VCaP (cell line): ENCODE measurements around the gene PXDC1.

Experiments
- H3K27ac ChIP-seq: fragments of 450-650 bp; 2 replicates; pipeline ENCODE4 v1.5.1; 2017
- TF ChIP-seq, protein P1 (sequence below): fragments of 450-650 bp; conservative IDR thresholded peaks from 2 replicates; pipeline ENCODE4 v1.5.1; 2017; ENCODE audit warnings: mild to moderate bottlenecking, moderate library complexity

PXDC1 gene

DNA sequence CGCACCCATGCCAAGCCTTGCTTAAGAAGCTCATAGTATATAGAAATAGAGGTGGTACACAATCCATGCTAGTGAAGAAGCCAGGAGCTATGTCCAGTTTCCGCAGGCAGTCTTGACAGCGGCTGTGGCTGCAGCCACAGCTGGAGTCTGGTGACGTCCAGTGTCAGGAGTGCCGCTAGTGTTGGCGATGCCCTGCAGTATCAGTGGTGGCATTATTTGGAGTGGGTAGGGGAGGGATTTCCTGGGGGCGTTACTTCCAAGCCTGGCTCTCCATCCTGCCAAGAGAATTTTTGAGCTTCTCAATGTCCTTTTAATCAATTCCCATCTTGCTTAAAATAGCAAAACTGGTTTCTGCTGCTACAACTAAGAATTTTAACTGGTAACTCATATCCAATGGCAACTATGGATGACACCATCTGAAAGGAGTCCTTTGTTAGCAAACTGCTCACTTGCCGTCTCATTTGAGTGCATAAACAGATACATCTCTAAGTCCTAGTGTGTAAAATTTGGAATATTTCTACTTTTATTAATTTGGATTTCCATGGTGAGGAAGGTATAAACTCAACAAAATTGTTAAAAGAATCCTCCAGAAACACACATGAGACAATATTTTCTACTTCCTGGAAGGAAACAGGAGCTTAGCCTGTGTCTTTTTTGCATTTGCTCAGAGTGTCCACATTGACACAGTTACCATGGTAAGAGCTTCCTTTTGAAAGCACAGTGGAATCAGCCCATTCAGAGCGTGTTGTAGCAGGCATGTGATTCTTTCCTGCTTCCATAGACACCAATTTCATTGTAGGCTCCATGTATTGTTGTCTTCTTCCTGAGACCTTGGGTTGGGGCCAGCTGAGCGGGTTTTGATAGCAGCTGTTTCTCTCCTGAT lies 44.6 kb upstream of the PXDC1 start:
- TF ChIP-seq, protein P1, sequence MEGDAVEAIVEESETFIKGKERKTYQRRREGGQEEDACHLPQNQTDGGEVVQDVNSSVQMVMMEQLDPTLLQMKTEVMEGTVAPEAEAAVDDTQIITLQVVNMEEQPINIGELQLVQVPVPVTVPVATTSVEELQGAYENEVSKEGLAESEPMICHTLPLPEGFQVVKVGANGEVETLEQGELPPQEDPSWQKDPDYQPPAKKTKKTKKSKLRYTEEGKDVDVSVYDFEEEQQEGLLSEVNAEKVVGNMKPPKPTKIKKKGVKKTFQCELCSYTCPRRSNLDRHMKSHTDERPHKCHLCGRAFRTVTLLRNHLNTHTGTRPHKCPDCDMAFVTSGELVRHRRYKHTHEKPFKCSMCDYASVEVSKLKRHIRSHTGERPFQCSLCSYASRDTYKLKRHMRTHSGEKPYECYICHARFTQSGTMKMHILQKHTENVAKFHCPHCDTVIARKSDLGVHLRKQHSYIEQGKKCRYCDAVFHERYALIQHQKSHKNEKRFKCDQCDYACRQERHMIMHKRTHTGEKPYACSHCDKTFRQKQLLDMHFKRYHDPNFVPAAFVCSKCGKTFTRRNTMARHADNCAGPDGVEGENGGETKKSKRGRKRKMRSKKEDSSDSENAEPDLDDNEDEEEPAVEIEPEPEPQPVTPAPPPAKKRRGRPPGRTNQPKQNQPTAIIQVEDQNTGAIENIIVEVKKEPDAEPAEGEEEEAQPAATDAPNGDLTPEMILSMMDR, result no peak
- no peak overlapping the region for H3K27ac ChIP-seq

DNA sequence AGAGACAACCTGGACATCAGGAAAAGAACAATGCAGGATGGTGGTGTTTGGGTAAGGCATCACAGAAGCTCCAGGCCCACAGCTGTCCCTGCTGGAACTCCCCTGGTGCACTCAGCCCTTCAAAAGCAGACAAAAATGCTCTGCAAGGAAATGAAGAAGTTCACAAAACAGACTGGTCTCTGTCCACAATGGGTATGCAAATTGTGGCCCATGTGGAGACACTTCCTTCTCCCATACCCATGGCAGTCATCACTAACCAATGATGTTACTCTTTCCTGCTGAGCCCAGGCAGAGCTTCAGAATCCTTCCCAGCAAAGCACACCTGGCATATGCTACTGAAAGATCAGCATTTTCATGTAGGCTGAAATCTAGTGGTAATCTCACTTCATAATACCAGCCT lies 42.6 kb upstream of the PXDC1 start:
- TF ChIP-seq, protein P1, result no peak
- no peak overlapping the region for H3K27ac ChIP-seq

- no peak overlapping the region for H3K27ac ChIP-seq
- TF ChIP-seq, protein P1, result no peak
Observed at GRCh38 chr6:3793545-3793944, 42.0 kb upstream of the PXDC1 start.

DNA sequence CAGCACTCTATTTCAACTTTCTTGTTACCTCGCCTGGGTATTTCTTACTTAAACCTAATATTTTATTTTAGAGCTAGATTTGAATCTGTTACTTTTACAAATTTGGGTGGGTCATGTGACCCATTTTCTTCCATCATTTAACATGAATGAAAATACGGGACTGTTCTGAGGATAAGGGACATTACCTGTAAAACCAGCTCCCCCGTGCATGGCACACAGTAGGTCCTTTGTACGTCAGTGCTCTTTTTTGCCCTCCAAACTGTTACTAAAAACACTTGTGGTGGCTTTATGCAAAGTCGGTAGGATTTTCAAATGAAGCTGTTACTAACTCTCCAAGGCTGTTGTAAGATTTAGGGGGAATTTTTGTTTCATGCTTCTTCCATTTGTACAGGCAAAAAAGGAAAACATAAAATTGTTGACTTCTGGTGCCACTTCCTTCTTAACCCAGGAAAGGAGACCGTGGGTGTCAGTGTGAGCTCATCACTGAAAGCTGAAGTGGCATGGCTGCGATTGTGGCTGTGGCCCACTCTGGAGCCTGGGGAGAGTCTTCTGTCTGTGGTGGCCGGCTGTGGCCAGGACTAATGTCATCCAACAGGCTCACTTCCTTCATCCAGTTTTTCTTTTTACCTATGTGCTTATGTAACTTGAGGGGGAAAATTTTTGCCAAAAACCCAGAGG lies 40.2 kb upstream of the PXDC1 start:
- TF ChIP-seq, protein P1, result no peak
- no peak overlapping the region for H3K27ac ChIP-seq

DNA sequence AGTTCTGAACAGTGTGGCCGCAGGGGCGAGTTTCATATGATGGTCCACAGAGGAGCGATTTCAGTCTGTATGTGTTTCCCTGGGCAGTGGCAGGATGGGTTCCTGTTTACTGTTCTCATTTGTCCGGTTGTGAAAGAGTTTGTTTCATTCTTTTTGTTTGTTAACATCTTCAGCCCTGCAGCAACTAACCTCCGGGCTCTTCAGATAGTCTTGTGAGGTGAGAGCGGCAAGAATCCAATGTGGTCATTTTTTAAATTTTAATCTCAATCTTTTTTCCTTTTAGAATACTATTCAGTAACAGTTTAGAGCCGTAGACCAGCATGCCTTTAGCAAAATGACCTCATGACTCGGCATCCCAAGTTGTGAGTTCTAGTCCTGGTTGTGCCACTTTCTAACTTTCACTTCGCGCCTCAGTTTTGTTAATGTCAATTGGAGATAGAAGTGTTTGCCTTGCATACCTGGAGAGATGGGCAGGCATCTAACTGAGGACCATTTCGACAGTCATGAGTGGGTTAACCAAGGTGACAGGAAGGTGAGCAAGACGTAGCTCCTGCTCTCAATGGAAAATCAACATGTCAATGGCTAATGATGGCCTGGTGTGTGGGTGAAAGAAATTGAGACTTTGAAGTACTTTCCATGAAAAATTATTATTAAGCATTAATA lies 38.5 kb upstream of the PXDC1 start:
- H3K27ac ChIP-seq, result no peak overlapping the region
- TF ChIP-seq, protein P1, result no peak

DNA sequence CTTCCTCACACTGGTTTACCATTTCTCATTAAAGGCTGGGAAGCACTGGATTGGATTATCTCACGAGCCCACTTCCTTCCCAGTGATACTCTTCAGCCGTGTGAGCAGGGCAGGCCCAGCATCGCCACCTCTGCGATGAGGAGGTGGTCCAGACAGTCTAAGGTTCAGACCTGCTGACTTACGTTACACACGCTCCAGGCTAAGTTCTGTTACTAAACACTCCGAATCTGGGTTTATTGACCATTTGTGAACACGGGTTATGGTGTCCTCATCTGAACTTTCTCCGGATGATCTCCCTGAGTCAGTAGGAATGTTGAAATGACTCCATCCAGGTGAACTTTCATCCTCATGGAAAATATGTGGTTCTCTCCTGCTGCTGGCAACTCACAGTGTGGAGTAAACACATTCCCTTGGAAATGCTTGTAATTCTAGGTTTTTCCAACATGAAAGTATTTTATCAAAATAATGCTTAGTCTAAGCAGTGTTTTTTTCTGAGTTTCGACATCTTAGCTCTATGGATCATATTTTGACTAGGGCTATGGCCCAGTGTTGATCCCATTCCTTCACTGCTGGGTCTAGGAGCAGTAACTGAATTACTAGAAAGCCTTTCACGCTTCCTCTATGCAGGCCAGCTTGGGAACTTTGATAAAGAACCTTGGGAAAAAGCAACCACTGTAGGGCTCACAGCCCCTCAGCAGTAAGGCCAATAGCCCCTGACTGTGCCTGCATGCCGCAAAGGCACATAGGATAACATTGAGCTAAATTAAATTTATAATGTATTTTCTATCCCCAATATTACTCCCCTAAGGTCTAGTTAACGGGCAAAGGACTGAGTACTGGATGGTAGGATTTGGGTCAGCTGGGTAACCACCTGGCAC lies 37.7 kb upstream of the PXDC1 start:
- no peak overlapping the region for H3K27ac ChIP-seq
- TF ChIP-seq, protein P1, result no peak
